ENCODE measurements around the gene COA7.
"Not testable (repeated sequence)": the region's sequence is repeated elsewhere in the genome, so short reads cannot be mapped to it uniquely, and the experiment has no call there.

COA7 gene

GRCh38 chr1:52725903-52726264, 27.7 kb upstream of the COA7 start:
- ChIA-PET POLR2A (interaction anchor here (0.5 to 1.3 kb wide), 8 partner anchors 10 to 497 kb away, joined by 3 to 8 read pairs (median 3); partner anchors contain the start of gene COA7), CTCF (interaction anchor here (0.6 to 1.3 kb wide), 2 partner anchors 22 to 456 kb away, joined by 3 to 6 read pairs; no protein-coding TSS in a partner anchor)
- Histone ChIP-seq H3K9me3 (ENCODE audit: control insufficient read depth, insufficient read depth, low read depth, low read length) (no peaks in the 10 kb centered on the region), H3K4me1 (ENCODE audit: control insufficient read depth, insufficient read depth, low read length) (peaks cover 3% of the 10 kb centered on the region; the same call in 1 of the 2 replicates), H3K4me3 (ENCODE audit: low read depth, low read length) (peak overlapping the region; percentile 16), H3K27ac (ENCODE audit: extremely low read depth, low read depth, low read length) (no peak overlapping the region), H3K36me3 (ENCODE audit: control insufficient read depth in 2 of 2, insufficient read depth in 1 of 2, low read length in 2 of 2) (no peaks in the 10 kb centered on the region)
- TF ChIP-seq ZNF394 (tag by site-specific recombination; IDR thresholded peaks at IDR 0.05; ENCODE audit: borderline replicate concordance) (peak; percentile 46; the same call in 1 of the 2 replicates), ZSCAN4 (tag by site-specific recombination; IDR thresholded peaks at IDR 0.05) (no peak), ZBTB17 (tag by site-specific recombination; IDR thresholded peaks at IDR 0.05) (peak; percentile 34; the same call in 1 of the 2 replicates), ZNF221 (tag by site-specific recombination; IDR thresholded peaks at IDR 0.05; ENCODE audit: borderline replicate concordance) (no peak), ZNF362 (tag by site-specific recombination; IDR thresholded peaks at IDR 0.05) (0 out of 2 replicates have a peak, but pooled peaks have one; percentile 43), ZFP69B (tag by site-specific recombination; IDR thresholded peaks at IDR 0.05) (peak; percentile 62; the same call in 1 of the 2 replicates), ZNF24 (tag by site-specific recombination; IDR thresholded peaks at IDR 0.05) (no peak), ATF2 (tag by site-specific recombination; IDR thresholded peaks at IDR 0.05; ENCODE audit: low read depth) (peak; percentile 17; the same call in 1 of the 2 replicates), ZNF366 (tag by site-specific recombination; conservative IDR thresholded peaks at IDR 0.05) (peak; percentile 36; the same call in 1 of the 2 replicates)
- TF ChIP-seq, protein P1, sequence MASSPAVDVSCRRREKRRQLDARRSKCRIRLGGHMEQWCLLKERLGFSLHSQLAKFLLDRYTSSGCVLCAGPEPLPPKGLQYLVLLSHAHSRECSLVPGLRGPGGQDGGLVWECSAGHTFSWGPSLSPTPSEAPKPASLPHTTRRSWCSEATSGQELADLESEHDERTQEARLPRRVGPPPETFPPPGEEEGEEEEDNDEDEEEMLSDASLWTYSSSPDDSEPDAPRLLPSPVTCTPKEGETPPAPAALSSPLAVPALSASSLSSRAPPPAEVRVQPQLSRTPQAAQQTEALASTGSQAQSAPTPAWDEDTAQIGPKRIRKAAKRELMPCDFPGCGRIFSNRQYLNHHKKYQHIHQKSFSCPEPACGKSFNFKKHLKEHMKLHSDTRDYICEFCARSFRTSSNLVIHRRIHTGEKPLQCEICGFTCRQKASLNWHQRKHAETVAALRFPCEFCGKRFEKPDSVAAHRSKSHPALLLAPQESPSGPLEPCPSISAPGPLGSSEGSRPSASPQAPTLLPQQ (tag by site-specific recombination; IDR thresholded peaks at IDR 0.05) = 0 out of 2 replicates have a peak, but pooled peaks have one; percentile 25

GRCh38 chr1:52723260-52723659, 25.1 kb upstream of the COA7 start:
- Histone ChIP-seq H3K36me3 (ENCODE audit: control insufficient read depth in 2 of 2, insufficient read depth in 1 of 2, low read length in 2 of 2) (no peaks in the 10 kb centered on the region), H3K4me3 (ENCODE audit: low read depth, low read length) (no peak overlapping the region), H3K9me3 (ENCODE audit: control insufficient read depth, insufficient read depth, low read depth, low read length) (no peaks in the 10 kb centered on the region), H3K4me1 (ENCODE audit: control insufficient read depth, insufficient read depth, low read length) (peaks cover 3% of the 10 kb centered on the region; the same call in 1 of the 2 replicates), H3K27ac (ENCODE audit: extremely low read depth, low read depth, low read length) (no peak overlapping the region)
- ChIA-PET CTCF (interaction anchor here (1.1 to 1.4 kb wide), 2 partner anchors 13 to 103 kb away, joined by 4 read pairs; no protein-coding TSS in a partner anchor), POLR2A (interaction anchor here (0.6 to 1.5 kb wide), 2 partner anchors 13 to 20 kb away, joined by 3 read pairs; no protein-coding TSS in a partner anchor)
- no peak for TF ChIP-seq ZNF423 (tag by site-specific recombination; IDR thresholded peaks at IDR 0.05)
- no peak for TF ChIP-seq ZNF19 (tag by site-specific recombination; IDR thresholded peaks at IDR 0.05; ENCODE audit: low read depth)
- TF ChIP-seq ZNF114 (tag by site-specific recombination; IDR thresholded peaks at IDR 0.05) = no peak
- no peak for TF ChIP-seq ATF2 (tag by site-specific recombination; IDR thresholded peaks at IDR 0.05; ENCODE audit: low read depth)
- no peak for TF ChIP-seq ZNF791 (tag by site-specific recombination; IDR thresholded peaks at IDR 0.05)
- no peak for TF ChIP-seq ZNF670 (tag by site-specific recombination; IDR thresholded peaks at IDR 0.05; ENCODE audit: low read depth)
- TF ChIP-seq TCF7L2 (IDR thresholded peaks at IDR 0.05; ENCODE audit: borderline replicate concordance, low read depth, low read length) = no peak
- no peak for TF ChIP-seq MZF1 (tag by site-specific recombination; IDR thresholded peaks at IDR 0.05; ENCODE audit: borderline replicate concordance)
- TF ChIP-seq ZNF324 (tag by site-specific recombination; IDR thresholded peaks at IDR 0.05) = no peak

DNA sequence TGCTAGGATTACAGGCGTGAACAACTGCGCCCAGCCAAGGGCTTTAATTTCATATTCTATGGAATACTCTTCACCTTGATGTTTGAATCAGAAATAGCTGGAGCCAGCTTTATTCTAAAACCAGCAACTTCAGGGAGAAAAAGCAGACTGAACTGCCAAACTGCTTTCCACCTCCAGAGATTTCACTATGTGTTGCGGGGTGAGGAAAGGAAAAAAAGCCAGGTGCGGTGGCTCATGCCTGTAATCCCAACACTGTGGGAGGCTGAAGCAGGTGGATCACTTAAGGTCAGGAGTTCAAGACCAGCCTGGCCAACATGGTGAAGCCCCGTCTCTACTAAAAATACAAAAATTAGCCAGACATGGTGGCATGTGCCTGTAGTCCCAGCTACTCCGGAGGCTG, 17.1 kb upstream of the COA7 start:
- H3K9me3 ChIP-seq (ENCODE audit: control insufficient read depth, insufficient read depth, low read depth, low read length); H3K4me1 ChIP-seq (ENCODE audit: control insufficient read depth, insufficient read depth, low read length); H3K4me3 ChIP-seq (ENCODE audit: low read depth, low read length); POLR2A ChIA-PET; H3K27ac ChIP-seq (ENCODE audit: extremely low read depth, low read depth, low read length); H3K36me3 ChIP-seq (ENCODE audit: control insufficient read depth in 2 of 2, insufficient read depth in 1 of 2, low read length in 2 of 2): not testable (repeated sequence)
- CTCF ChIA-PET = interaction anchor here (0.7 kb wide), 1 partner anchor 21 kb away, joined by 3 read pairs; no protein-coding TSS in a partner anchor
